K562 (cell line): ENCODE measurements around the gene MYO1B. TPM values are rescaled to one million over a fixed set of nuclear protein-coding genes. Genes with fewer than 3 reads are reported as not detected.

Experiments used
- ATAC-seq: fragments of 200-7000 bp; cut with Tn5 transposase; 3 replicates; pipeline ENCODE4 v1.9.1; 2020; ENCODE audit warnings: moderate library complexity
- BruUV-seq: library from RNA; stranded (reverse); fragments of 400-500 nt; replicated peaks from 2 replicates; lab custom pipeline; 2021; lab: Mats Ljungman, UMichigan
- CTCF ChIA-PET: fragments of 300-600 bp; formaldehyde crosslinking; extraction: SDS; loops from one replicate; lab custom pipeline; 2021; ENCODE audit warnings: low intra/inter-chr PET ratio; lab: Yijun Ruan, JAX
- POLR2A ChIA-PET: fragments of 300-600, 350-650 bp; sonication (Branson Sonifier 250); formaldehyde crosslinking; extraction: SDS; loops from one replicate; lab custom pipeline; 2021; ENCODE audit warnings: antibody characterized with exemption, inconsistent platforms; lab: Yijun Ruan, JAX
- DNase-seq, 4 experiments: peaks; one replicate each; pipeline versions ENCODE4 v3.0.0 to v3.0.0-alpha.2; 2011 to 2018; ENCODE audit warnings: low spot score in 3 of 4, mixed read lengths in 3 of 4; ENCODE audit errors: extremely low read depth in 1 of 4
- FAIRE-seq: peaks from 2 replicates; lab custom pipeline; 2011; peaks lifted over from hg19 to GRCh38; lab: Jason Lieb, UNC
- H2AFZ ChIP-seq: 2 replicates; pipeline ENCODE4 v1.6.0; 2011; ENCODE audit warnings: low read depth, low read length, control low read depth, inconsistent platforms
- H3K27ac ChIP-seq: fragments of 200-600 bp; 3 replicates; pipeline ENCODE4 v1.8.0; 2011; ENCODE audit warnings: low read depth, mild to moderate bottlenecking, control low read depth, inconsistent platforms, low read length, moderate library complexity, mixed read lengths; ENCODE audit errors: extremely low read depth
- H3K27me3 ChIP-seq, 2 experiments: fragments of 300-600 bp in 1 of 2; 2 replicates in 1 of 2; 3 replicates in 1 of 2; pipeline versions ENCODE4 v1.6.0 to v1.8.0; 2011; ENCODE audit warnings: inconsistent platforms in 2 of 2, low read length in 2 of 2, mild to moderate bottlenecking in 1 of 2, mixed read lengths in 1 of 2, moderate library complexity in 1 of 2; ENCODE audit not compliant: control insufficient read depth in 2 of 2, insufficient read depth in 2 of 2
- H3K36me3 ChIP-seq: fragments of 300-600 bp; 3 replicates; pipeline ENCODE4 v1.8.0; 2011; ENCODE audit warnings: mild to moderate bottlenecking, low read length, inconsistent platforms; ENCODE audit not compliant: control insufficient read depth, insufficient read depth
- H3K4me1 ChIP-seq, 2 experiments: fragments of 200-600 bp in 1 of 2; replicated peaks in 1 of 2; 2 replicates in 1 of 2; 3 replicates in 1 of 2; pipeline versions ENCODE4 v1.5.1 to v1.8.0; 2011; ENCODE audit warnings: inconsistent platforms in 2 of 2, low read length in 2 of 2, mild to moderate bottlenecking in 1 of 2, mixed read lengths in 1 of 2, moderate library complexity in 1 of 2; ENCODE audit not compliant: control insufficient read depth in 2 of 2, insufficient read depth in 2 of 2
- H3K4me2 ChIP-seq: 2 replicates; pipeline ENCODE4 v1.6.1; 2011; ENCODE audit warnings: low read length, control low read depth, inconsistent platforms, mixed read lengths; ENCODE audit not compliant: insufficient read depth
- H3K4me3 ChIP-seq: fragments of 200-600 bp; sonication (generic), shearing (Covaris generic); 2 replicates; pipeline ENCODE4 v1.5.1; 2016; ENCODE audit warnings: control low read depth, inconsistent platforms
- H3K79me2 ChIP-seq: fragments of 200-600 bp; 3 replicates; pipeline ENCODE4 v1.8.0; 2011; ENCODE audit warnings: low read length, inconsistent platforms; ENCODE audit not compliant: control insufficient read depth, insufficient read depth
- H3K9ac ChIP-seq, 2 experiments: 2 replicates each; pipeline versions ENCODE4 v1.6.0 to v1.6.1; 2011; ENCODE audit warnings: low read depth in 2 of 2, low read length in 2 of 2, control low read depth in 1 of 2, inconsistent platforms in 1 of 2, mild to moderate bottlenecking in 1 of 2, mixed read lengths in 1 of 2; ENCODE audit not compliant: insufficient read depth in 1 of 2
- H3K9me1 ChIP-seq: one replicate; pipeline ENCODE4 v1.6.0; 2011; ENCODE audit warnings: inconsistent platforms, mild to moderate bottlenecking, low read length, moderate library complexity; ENCODE audit not compliant: control insufficient read depth, insufficient read depth
- H3K9me3 ChIP-seq: replicated peaks from 2 replicates; pipeline ENCODE4 v1.5.1; 2011; ENCODE audit warnings: low read depth, low read length, inconsistent platforms; ENCODE audit not compliant: control insufficient read depth, insufficient read depth
- H4K20me1 ChIP-seq: replicated peaks from 2 replicates; pipeline ENCODE4 v1.6.1; 2011; ENCODE audit warnings: low read length, inconsistent platforms, mixed read lengths; ENCODE audit not compliant: control insufficient read depth, insufficient read depth
- ATF7 ChIP-seq: fragments of 450-650 bp; IDR thresholded peaks from 2 replicates; pipeline ENCODE4 v1.7.1; 2014; ENCODE audit warnings: mild to moderate bottlenecking, moderate library complexity
- CBX5 ChIP-seq: IDR thresholded peaks from 2 replicates; pipeline ENCODE4 v1.6.1; 2014; ENCODE audit warnings: low read depth, borderline replicate concordance
- CREB1 ChIP-seq, 2 experiments: sonication (generic) in 1 of 2; formaldehyde crosslinking in 1 of 2; IDR thresholded peaks; 2 replicates each; pipeline versions ENCODE4 v1.6.1 to v1.8.0; 2012 to 2022; ENCODE audit warnings: inconsistent platforms in 1 of 2, mild to moderate bottlenecking in 1 of 2, missing genetic modification reagents in 1 of 2, moderate library complexity in 1 of 2
- E4F1 ChIP-seq: fragments of 250-450 bp; sonication (Bioruptor Pico); IDR thresholded peaks from 2 replicates; pipeline ENCODE4 v1.5.0; 2021; ENCODE audit warnings: mild to moderate bottlenecking, borderline replicate concordance
- ELK3 ChIP-seq: fragments of 450-650 bp; formaldehyde crosslinking; IDR thresholded peaks from 2 replicates; pipeline ENCODE4 v1.4.0; 2020; ENCODE audit warnings: mild to moderate bottlenecking
- ETS2 ChIP-seq: IDR thresholded peaks from 2 replicates; pipeline ENCODE4 v1.6.1; 2016; ENCODE audit warnings: borderline replicate concordance, missing genetic modification characterization, mild to moderate bottlenecking, moderate library complexity, missing compliant biosample characterization; ENCODE audit not compliant: poor library complexity, severe bottlenecking
- GABPB2 ChIP-seq: fragments of 250-450 bp; sonication (Bioruptor Pico); conservative IDR thresholded peaks from 2 replicates; pipeline ENCODE4 v1.5.1; 2021; ENCODE audit warnings: mild to moderate bottlenecking
- MEF2A ChIP-seq: IDR thresholded peaks from 2 replicates; pipeline ENCODE4 v1.6.1; 2011; ENCODE audit warnings: low read depth, mild to moderate bottlenecking, low read length, moderate library complexity; ENCODE audit not compliant: control insufficient read depth
- OTX1 ChIP-seq: fragments of 450-650 bp; formaldehyde crosslinking; IDR thresholded peaks from 2 replicates; pipeline ENCODE4 v1.4.0; 2022; ENCODE audit warnings: mild to moderate bottlenecking
- PRDM10 ChIP-seq: fragments of 450-650 bp; IDR thresholded peaks from 2 replicates; pipeline ENCODE4 v1.6.1; 2018; ENCODE audit not compliant: partially characterized antibody
- PRPF4 ChIP-seq: fragments of 200-400 bp; formaldehyde crosslinking; IDR thresholded peaks from one replicate; pipeline ENCODE4 v1.6.1; 2017; ENCODE audit warnings: low read length, low read depth, mild to moderate bottlenecking; ENCODE audit not compliant: insufficient read depth, poor library complexity, severe bottlenecking
- SRF ChIP-seq, 2 experiments: fragments of 250-450, 450-650 bp in 1 of 2; sonication (Bioruptor Pico) in 1 of 2; sonication (generic) in 1 of 2; formaldehyde crosslinking; IDR thresholded peaks; 2 replicates each; pipeline versions ENCODE4 v1.5.0 to v1.5.1; 2020 to 2022; ENCODE audit warnings: mild to moderate bottlenecking in 1 of 2, missing genetic modification reagents in 1 of 2
- U2AF1 ChIP-seq: fragments of 200-400 bp; formaldehyde crosslinking; optimal IDR thresholded peaks from 2 replicates; pipeline ENCODE3; 2017; ENCODE audit warnings: mild to moderate bottlenecking, low read depth, low read length, moderate library complexity
- ZNF76 ChIP-seq: fragments of 250-450 bp; sonication (Bioruptor Pico); IDR thresholded peaks from 2 replicates; pipeline ENCODE4 v1.4.0; 2020; ENCODE audit warnings: mild to moderate bottlenecking, moderate library complexity, borderline replicate concordance
- WGBS: fragments of 100-300 bp; shearing (Covaris generic); methylation state at CpG from one replicate; pipeline ENCODE4 v1.1.6; 2016; ENCODE audit warnings: low coverage, mixed read lengths; ENCODE audit not compliant: insufficient coverage; ENCODE audit errors: missing lambda C conversion rate; 5-methylcytosine and 5-hydroxymethylcytosine counted together
- in situ Hi-C: fragments of 300-500 bp; cut with MboI; formaldehyde crosslinking; loops from 4 replicates; pipeline ENCODE4 v1.15.0; 2018; ENCODE audit warnings: inconsistent platforms, mixed read lengths
- intact Hi-C: fragments of 100-400 bp; cut with micrococcal nuclease; formaldehyde crosslinking; loops from 2 replicates; pipeline ENCODE4 v1.14.2; 2022
- polyA plus RNA-seq, 8 experiments: library from polyadenylated mRNA; depleted of rRNA in 4 of 8; stranded (reverse) in 5 of 8; unstranded in 3 of 8; fragments of >200 nt; fragmentation: Nextera tagmentation in 2 of 8; fragmentation: Illumina TruSeq in 1 of 8; extraction: Ambion mirVana in 2 of 8; extraction: Trizol in 1 of 8; gene quantifications; 2 replicates each; pipeline versions ENCODE4 v1.2.1 to v1.2.3, GENCODE V29; 2011 to 2014; ENCODE audit warnings: inconsistent platforms in 1 of 8, missing spikeins in 1 of 8
- total RNA-seq, 7 experiments: library from RNA; depleted of rRNA in 6 of 7; stranded (reverse); fragments of >200 nt in 6 of 7; fragmentation: Illumina TruSeq in 2 of 7; extraction: Trizol in 2 of 7; gene quantifications; 2 replicates each; pipeline versions ENCODE4 v1.2.1 to v1.2.3, GENCODE V29; 2011 to 2021; ENCODE audit warnings: low replicate concordance in 1 of 7

MYO1B gene
- total and polyA plus RNA-seq, 9 of the 15 experiments (the other 6 are each of a cell fraction or from before 2014, with no cell fraction given): 0.04 to 0.33 (median 0.20) TPM; not detected in 5

- Histone ChIP-seq H2AFZ (no peak overlapping the region), H3K9ac (no peak overlapping the region), H3K79me2 (no peaks in the 10 kb centered on the region), H3K36me3 (no peaks in the 10 kb centered on the region), H3K4me1 (no peaks in the 10 kb centered on the region; a peak in 1 of 5 replicates), H3K27ac (no peak overlapping the region), H3K9me3 (no peaks in the 10 kb centered on the region), H3K4me2 (no peak overlapping the region), H4K20me1 (no peaks in the 10 kb centered on the region), H3K27me3 (no peaks in the 10 kb centered on the region; a peak in 1 of 5 replicates), H3K9me1 (no peaks in the 10 kb centered on the region), H3K4me3 (no peak overlapping the region)
- DNase-seq (no peak), ATAC-seq (no peak), FAIRE-seq (no peak)
- CTCF ChIA-PET: no interaction called here
- TF ChIP-seq PRPF4 (no peak), ETS2 (tag) (no peak), CBX5 (no peak), ZNF76 (CRISPR knock-in tag) (no peak), U2AF1 (no peak), PRDM10 (no peak), ELK3 (CRISPR knock-in tag) (no peak), SRF (CRISPR knock-in tag; IDR thresholded peaks at IDR 0.05) (no peak), GABPB2 (no peak), CREB1 (IDR thresholded peaks at IDR 0.05) (no peak), CREB1 (CRISPR knock-in tag; IDR thresholded peaks at IDR 0.05) (no peak), E4F1 (CRISPR knock-in tag) (no peak), ATF7 (no peak), OTX1 (CRISPR knock-in tag) (no peak), MEF2A (no peak)
- in situ Hi-C loops: no loop called here
- 0% methylated on average over 3 of the region's 3 CpGs for WGBS
- no TSS peak for BruUV-seq
- POLR2A ChIA-PET: interaction anchor here (0.7 kb wide), 1 partner anchor 348 kb away, joined by 5 read pairs; no protein-coding TSS in a partner anchor
- intact Hi-C loops: no loop called here
These were observed 198.2 kb downstream of the MYO1B start for GRCh38 chr2:191443446-191443845.
